ENCODE results near the gene VPS37C.
"Not testable (repeated sequence)": the region's sequence is repeated elsewhere in the genome, so short reads cannot be mapped to it uniquely, and the experiment has no call there.

Gene VPS37C

DNA sequence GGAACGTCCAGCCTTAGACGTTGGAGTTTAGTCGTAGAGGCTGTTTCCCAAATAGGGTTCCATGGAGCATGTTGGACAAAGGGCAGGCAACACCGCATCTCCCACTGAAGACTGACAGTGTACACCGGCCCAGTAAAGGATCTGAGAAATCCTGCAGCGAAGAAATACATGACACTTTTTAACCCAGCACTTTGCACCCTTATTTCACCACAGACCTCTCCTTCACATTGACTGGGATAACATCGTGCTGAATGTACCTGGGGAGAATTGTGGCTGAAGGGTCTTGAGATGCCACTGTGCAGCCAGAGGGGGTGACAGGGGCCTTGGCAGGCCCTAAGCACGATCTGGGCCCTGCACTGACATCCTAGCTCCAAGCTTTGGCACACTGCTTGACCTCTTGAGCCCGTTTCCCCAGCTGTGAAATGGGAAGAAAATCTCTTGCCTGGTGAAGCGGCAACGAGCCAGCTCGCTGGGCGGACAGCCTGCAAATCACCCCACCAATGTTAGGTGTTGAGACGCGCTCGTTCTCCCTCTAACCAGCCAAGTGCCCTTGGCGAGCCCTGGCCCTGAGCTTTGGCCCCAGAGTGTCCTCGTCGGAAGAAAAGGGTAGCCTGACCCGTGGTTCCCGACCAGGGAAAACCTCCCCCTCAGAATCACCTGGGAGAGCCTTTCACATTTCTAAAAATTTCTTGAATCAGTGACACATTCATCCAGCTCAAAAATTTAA, 45.6 kb downstream of the VPS37C start:
- no peak for DNase-seq

DNA sequence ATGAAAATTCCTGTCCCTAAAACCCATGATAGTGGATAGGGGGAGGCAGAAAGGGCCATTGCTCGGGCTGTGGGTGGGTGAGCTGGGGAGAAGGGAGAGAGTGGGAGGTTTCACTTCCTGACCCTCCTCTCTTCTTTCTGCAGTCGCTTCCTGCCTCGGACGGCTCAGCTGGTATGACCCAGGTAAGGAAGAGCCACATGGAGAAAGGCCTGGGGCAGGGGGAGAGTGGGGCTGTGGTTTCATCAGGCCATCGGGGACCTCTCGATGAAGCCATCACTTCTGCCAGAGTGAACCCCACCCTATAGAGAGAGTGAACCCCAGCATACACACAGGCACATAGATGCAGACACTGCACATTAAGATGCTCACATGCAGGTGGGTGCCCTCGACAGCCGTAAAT, 46.3 kb downstream of the VPS37C start:
- DNase-seq, result peak; percentile 35

DNA sequence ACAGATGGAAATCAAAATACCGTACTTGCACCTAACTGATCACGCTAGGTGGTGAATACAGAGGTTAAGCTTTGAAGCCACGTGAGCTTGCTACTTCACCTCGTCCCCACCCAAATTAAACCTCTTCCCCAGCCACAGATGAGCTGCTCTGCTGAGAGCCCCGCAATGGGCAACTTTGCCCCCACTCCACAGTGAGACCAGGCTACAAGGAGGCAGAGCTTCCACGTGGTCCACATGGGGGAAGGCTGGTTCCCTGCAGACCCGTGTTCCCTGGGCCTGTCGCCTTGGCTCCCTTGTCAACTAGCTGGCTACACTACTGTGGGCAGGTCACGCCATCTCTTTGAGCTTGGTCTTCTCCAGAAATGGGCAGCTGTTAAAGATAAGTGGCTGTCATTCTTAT, 48.0 kb downstream of the VPS37C start:
- DNase-seq, result peak; percentile 38

DNA sequence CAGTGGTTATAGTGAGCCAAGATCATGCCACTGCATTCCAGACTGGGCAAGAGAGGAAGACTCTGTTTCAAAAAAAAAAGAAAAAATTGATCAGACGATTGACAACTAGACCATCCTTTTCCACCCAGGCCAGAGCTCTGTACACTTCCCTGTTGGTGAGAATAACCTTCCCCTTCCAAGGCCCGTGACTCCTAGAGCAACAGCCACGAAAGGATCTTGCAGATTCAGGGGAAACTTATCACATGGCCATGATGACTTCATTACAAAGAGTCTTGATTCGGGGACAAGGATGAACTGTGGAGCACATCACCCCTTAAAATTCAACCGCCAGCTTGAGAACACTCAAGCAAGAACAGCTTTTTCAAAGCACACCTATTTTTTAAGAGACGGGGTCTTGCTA, 48.7 kb downstream of the VPS37C start:
- peak; percentile 2 for DNase-seq

DNA sequence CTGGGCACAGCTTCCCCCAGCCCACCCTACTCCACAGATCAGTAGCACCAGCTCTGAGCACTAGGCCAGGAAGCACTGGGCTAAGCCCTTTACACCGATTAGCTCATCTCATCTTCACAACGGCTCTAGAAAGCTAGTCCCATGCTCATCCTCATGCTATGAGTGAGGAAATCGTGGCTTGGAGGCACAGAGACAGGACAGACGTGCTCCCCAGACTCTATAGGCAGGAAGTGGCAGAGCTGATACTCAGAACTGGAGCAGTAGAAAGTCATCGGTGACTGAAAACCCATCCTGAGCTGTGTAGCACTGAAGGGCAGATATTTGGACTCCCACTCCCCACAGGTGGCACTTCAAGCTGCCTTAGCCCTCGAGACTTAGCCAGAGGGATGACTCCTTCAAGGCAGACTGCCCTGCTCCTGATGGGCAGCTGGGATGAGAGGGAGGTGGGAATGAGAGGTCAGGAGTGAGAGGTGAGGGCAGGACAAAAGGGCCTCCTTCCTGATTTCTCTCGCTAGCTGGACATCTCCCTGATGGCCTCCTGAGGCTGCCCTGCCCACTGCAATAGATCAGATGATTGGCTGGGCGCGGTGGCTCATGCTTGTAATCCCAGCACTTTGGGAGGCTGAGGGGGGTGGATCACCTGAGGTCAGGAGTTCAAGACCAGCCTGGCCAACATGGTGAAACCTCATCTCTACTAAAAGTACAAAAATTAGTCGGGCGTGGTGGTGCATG, 49.3 kb downstream of the VPS37C start:
- peak; percentile 72 for DNase-seq

DNA sequence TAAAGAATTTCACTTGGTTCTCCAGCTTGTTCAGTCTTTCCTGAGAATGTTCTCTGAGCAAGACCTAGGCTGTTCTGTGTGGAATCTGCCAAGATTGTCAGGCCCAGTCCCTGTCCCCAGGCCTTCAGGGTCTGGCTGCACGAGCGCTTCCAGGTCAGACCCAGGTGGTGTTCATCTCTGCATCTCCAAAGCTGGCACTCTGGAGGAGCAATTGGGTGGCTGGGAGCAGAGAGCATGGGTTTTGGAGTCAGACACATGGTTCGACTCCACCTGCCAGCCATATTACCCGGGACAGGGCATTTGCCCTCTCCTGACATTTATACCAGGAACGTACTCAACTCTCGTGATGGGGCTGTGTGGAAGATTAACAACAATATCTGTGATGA, 50.2 kb downstream of the VPS37C start:
- DNase-seq, result peak; percentile 4

DNA sequence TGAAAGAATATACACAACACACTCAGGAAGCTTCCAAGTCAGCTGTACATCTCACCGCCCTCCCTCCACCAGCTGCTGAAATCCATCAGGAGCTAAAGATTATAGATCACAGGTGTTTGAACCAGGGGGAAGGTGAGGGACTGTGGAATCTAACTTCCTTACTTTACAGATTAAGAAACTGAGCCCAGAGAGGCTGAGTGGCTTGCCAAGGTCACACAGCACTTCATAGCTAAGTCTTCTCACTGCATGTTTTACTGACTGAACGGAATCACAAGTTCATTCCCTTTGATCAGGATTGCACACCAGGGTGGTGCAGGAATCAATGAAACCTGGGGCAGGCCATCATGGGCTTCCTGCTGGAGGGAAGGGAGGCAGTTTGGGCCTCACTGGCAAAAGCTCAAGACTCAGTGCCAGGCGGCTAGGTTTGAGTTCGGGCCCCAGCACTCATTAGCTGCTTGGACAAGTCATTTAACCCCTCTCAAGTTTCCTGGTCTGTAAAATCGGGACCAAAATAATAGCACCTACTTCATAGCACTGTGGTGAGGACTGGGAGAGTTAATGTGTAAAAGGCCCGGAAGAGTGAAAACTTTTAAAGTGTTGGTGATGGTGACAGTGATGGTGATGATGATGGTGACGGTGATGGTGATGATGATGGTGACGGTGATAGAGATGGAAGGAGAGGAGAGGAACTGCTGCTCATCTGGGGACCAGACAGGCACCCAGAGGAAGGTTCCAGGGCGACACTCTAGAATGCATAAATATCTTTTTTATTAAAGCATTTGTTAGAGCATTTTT, 50.8 kb downstream of the VPS37C start:
- DNase-seq, result peak; percentile 12

DNA sequence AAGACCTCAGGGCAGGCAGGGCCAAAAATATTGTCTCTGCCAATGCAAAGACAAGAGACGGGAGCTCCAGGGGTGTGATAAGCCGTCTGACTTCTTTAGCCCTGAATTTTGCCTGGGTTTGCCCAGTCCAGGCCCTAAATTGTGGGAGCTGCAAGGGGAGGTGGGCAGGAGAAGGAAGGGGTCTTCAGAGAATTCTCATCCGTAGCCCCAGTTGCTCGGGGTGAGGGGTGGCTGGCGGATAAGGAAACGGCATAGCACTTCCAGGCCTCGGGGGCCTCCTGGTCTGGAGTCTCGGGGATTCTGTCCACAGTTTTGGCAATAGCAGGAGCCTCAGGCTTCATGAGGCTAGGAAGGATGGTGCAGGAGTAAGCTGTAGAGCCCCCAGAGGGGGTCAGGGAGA, 51.6 kb downstream of the VPS37C start:
- no peak for DNase-seq

DNA sequence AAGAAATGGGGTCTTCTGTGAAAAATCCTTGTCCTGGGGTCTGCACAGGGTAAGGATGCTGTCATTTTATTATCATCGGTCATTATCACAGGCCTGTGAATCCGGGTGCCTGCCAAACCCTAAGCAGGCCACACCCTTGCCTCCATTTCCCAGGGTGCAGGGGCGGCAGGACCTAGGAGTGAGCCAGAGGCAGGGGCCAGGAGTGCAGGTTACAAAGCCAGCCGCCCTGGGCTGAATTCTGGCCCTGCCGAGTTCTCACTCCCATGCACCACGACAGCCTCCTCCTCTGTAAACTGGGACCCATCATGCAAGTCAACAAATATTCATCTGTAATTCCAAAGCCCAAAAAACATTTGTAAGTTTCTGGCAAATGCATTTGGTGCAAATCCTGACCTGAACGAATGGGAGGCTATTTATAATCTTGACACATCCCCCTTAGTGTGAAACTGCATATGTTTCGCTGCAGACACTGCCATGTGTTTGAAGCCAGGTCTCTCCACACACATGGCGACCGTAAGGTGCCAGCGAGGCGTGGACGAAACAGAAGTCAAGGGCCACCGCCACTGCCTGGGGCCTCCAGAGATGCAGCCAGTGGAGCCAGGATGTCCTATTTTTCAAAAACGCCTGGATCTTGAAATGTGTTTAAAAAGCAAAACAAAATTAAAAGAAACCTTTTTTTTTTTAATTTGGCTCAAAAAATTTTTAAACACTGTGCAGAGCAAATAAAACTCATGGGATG, 52.2 kb downstream of the VPS37C start:
- peak; percentile 7 for DNase-seq

DNA sequence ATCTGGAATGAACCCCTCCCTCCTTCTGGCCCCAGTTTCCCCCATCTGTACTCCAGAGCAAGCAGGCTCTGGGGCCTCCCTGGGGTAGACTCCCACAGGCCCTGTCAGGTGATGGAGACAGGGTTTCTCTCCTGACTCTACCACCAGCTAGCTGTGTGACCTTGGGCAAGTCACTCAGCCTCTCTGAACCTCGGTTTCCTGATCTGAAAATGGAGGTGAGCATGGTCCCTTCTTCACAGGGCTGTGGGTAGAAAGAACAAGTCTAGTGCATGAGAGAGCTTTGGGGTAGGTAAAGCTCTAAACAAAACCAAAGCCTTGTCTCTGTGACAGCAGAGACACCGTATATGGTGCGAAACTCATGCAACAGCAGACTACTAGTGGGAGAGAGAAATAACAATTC, 53.3 kb downstream of the VPS37C start:
- peak; percentile 3 for DNase-seq

DNA sequence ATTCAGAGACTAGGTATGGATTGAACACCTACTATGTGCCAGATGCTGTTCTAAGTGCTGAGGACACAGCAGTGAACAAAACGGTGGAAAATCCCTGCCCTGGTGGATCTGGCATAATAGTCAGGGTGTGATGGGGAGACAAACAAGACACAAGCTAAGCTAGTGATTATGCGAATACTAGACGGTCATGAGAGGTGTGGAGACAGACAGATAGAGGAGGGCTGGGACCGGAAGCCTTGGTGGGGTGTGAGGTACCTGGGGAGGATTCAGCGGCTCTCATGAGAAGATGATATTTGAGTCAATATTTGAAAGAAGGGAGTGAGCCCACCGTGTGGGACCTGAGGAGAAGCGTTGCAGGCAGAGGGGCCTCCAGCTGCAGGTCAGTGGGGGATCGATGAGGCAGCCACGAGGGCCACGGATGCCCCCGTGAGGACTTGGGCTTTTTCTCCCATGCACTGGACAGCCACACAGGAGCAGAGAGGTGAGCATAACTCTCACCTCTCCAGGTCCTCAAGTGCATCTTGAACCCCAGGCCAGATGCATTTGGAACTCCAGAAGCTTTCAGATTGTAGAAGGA, 54.2 kb downstream of the VPS37C start:
- DNase-seq, result peak; percentile 50

DNA sequence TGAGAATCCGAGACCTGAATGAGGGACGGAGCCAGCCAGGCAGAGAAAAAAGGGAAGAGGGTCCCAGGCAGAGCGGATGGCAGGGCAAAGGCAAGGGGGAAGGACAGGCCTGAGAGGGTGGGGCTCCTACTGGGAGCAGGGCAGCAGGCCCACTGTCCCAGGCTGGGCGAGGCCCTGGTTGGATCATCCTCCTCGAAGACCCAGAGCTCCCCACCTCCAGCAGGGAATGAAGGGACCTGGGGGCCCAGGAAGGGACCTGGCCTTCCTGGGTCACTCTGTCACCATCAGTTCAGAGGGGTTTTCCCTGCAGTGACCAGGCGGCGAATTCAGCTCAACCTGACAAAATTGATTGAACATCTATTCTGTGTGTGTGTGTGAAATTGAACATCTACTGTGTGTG, 54.9 kb downstream of the VPS37C start:
- peak; percentile 4 for DNase-seq

DNA sequence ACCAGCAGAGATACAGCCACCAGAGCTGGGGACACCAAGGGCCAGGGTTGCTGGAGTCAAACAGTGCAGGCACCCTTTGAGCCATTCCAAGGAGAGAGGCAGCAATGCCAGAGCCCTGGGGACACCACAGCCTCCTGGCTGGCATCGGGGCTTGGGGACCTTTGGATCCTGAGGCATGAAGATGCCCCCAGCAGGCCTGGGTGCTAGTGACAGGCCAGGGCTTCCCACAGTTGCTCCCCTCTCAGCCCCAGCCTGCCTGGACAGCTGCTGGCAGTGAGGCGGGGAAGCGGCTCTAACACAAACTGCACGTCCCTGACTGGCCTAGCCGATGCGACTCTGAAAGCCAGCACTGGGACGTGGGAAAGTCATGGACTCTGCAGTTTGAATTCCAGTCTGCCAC, 56.3 kb downstream of the VPS37C start:
- peak; percentile 7 for DNase-seq

DNA sequence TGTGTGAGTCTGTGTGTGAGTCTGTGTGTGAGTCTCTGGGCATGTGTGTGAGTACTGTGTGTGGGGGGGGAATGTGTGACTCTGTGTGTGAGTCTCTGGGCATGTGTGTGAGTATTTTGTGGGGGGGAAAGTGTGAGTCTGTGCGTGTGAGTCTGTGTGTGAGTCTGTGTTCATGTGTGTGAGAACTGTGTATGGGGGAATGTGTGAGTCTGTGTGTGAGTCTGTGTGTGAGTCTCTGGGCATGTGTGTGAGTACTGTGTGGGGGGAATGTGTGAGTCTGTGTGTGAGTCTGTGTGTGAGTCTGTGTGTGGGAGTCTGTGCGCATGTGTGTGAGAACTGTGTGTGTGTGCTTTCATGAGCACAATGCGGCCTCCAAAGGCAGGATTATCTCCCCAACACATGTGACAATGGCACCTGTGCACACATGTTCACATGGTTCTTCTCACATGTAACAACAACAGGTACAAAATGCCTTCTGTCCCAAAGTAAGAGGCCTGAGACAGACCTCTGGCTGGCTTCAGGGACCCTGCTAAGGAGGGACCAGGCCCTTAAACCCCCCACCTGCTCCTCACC, 57.3 kb downstream of the VPS37C start:
- peak; percentile 37 for DNase-seq

DNA sequence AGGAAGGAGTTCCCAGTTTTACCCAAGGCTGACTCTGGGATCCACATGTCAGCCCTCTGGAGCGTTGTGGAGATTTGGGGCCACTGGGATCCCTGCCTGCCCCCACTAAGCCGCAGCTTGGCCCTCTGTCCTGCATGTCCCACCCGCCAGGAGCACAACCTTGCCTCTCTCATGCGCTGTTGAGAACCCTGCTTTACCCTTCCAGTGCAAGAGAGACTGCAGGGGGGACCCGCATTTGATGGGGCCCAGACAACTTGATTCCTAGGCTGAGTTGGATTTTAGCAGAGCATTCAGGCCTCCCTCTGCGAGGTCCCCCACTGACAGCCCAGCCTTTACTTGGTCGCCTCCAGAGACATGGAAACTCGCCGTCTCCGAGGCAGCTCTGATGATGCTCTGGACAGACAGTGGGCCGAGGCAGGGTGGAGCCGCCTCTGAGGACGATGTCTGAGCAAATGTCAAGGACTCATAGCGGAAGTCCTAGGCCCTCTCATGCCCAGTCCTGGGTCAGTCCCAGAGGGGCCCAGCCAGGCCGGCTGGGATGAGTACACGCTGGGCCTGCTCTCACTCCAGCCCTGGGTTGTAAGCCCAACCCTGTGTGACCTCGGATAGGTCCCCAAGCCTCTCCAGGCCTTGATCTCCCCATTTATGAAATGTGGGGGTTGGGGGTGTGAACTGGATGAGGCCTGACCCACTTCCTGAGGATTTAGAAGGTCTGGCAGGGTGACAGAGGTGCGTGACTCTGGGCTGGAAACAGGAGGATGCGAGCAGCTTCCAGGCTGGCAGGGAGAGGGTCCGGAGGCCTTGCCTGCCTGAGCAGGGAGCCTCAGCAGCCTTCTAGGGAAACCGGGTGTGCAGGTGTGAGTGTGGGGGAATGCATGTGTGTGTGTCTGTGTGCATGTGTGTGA, 58.3 kb downstream of the VPS37C start:
- DNase-seq, result peak; percentile 56

DNA sequence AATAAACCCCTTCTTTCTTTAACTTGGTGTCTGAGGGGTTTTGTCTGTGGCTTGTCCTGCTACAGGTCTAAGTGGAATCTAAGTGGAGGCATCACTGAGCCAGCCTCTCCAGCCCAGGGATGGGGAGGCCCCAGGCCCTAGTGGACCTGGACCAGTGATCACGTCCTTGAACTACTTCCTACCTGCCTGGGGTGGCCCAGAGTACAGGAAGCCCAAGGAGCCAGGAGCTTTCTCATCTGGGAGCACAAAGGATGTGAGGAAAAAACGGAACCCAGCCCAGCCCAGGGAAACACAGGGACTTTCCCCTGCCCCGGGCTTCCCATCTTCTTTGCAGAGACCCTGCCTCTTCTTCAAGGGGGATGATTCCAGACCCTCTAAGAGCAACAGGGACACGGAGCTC, 62.4 kb downstream of the VPS37C start:
- no peak for DNase-seq

DNA sequence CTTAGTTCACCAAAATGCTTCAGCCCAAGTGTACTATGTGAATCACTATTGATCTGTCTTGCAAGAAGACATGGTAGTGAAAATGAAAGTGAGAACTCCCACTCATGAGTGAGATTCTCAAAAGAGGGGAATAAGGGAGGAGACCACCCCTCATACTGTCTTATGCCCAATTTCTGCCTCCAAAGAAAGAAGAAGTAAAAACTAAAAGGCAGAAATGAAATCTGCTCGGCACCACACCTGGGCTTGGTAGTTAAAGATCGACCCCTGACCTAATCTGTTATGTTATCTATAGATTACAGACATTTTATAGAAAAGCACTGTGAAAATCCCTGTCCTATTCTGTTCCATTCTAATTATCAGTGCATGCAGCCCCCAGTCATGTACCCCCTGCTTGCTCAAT, 63.0 kb downstream of the VPS37C start:
- not testable (repeated sequence) for DNase-seq

DNA sequence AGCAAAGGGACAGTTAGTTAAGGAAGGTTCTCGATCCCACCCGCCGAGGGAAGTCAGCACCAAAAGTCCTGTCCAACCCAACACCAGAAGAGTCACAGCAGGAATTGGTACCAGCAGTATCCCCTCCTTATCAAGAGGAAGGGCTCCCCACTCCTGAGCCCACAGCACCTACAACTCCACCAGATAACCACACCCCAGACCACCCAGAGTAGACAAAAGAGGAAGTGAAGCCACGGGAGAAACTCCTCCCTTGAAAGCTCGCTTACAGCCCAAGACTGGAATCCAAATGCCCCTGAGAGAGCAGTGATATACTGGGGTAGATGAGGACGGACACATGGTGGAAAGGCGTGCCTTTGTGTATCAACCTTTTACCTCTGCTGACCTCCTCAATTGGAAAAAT, 66.2 kb downstream of the VPS37C start:
- DNase-seq, result no peak

DNA sequence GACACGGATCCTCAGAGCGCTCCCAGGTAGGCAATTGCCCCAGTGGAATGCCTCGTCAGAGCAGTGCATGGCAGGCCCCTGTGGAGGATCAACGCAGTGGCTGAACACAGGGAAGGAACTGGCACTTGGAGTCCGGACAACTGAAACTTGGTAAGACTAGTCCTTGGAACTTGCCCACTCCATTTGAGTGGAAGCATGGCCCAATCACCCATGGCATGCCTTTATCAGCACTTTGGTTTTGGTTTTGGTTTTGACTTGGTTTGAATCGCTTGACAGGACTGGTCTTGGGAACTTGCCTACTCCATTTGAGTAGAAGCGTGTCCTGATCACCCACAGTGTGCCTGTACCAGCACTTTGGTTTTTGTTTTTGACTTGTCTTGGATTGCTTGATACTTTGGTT, 67.1 kb downstream of the VPS37C start:
- DNase-seq, result not testable (repeated sequence)

DNA sequence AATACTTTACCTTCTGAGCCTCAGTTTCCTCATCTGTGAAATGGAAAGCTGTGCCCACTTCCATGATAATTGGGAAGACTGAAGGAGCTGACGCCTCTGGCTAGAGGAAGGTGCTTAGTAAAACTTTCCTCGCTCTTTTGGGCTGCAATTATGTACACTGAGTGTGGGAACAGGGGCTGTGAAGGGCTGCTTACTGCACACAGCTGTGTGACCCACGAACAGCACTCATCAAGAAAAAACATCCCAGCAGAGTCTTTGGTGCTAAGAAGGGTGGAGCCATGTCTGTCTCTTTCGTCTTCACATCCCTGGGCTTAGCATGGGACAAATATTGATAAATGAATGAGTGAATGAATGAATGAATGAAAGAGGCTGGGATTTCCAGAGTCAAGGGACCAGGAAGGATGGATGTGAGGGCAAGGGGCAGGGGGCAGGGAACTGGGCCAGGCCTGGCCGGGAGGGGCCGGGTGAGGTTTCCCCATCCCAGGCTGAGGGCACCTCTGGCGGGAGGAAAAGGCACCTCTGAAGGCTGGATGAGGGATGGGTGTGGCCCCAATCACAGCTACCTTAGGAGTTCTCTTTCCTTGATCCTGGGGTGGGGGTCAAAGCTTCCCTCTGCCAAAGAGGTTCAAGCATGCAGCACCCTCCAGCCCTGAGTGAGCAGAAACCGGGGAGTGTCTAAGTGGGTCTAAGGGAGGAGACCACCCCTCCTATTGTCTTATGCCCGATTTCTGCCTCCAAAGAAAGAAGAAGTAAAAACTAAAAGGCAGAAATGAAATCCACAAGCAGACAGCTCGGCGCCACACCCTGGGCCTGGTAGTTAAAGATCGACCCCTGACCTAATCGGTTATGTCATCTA, 68.1 kb downstream of the VPS37C start:
- no peak for DNase-seq
